NCI-H1092 (cell line): ENCODE results near the gene SNX24.
"Not testable (repeated sequence)": the region's sequence is repeated elsewhere in the genome, so short reads cannot be mapped to it uniquely, and the experiment has no call there.

Experiments used
- DNase-seq: peaks from one replicate; lab custom pipeline; 2025; lab: John Stamatoyannopoulos, UW

SNX24 gene

GRCh38 chr5:122967085-122967484 is 121.7 kb downstream of the SNX24 start:
- no peak for DNase-seq

- DNase-seq: no peak
Measured at GRCh38 chr5:122967625-122968024, 122.2 kb downstream of the SNX24 start.

GRCh38 chr5:122968056-122968455 is 122.6 kb downstream of the SNX24 start:
- DNase-seq: not testable (repeated sequence)

GRCh38 chr5:122971333-122971732 is 125.9 kb downstream of the SNX24 start:
- no peak for DNase-seq

GRCh38 chr5:122972877-122973276 is 127.5 kb downstream of the SNX24 start:
- no peak for DNase-seq

- not testable (repeated sequence) for DNase-seq
Measured at GRCh38 chr5:122973759-122974158, 128.3 kb downstream of the SNX24 start.

GRCh38 chr5:122974251-122974650 is 128.8 kb downstream of the SNX24 start:
- not testable (repeated sequence) for DNase-seq

- DNase-seq: no peak
Measured at GRCh38 chr5:122977319-122977718, 131.9 kb downstream of the SNX24 start.

- no peak for DNase-seq
Measured at GRCh38 chr5:122978068-122978467, 132.7 kb downstream of the SNX24 start.

GRCh38 chr5:122978644-122979297 is 133.4 kb downstream of the SNX24 start:
- DNase-seq: no peak

GRCh38 chr5:122981846-122982245 is 136.4 kb downstream of the SNX24 start:
- DNase-seq: no peak

- no peak for DNase-seq
Measured at GRCh38 chr5:122982376-122982775, 137.0 kb downstream of the SNX24 start.

- DNase-seq: no peak
Measured at GRCh38 chr5:122984425-122984824, 139.0 kb downstream of the SNX24 start.

GRCh38 chr5:122985006-122985700 is 139.7 kb downstream of the SNX24 start:
- DNase-seq: no peak

- no peak for DNase-seq
Measured at GRCh38 chr5:122985954-122986721, 140.7 kb downstream of the SNX24 start.

GRCh38 chr5:122996091-122996490 is 150.7 kb downstream of the SNX24 start:
- no peak for DNase-seq

- no peak for DNase-seq
Measured at GRCh38 chr5:122997294-122997693, 151.9 kb downstream of the SNX24 start.

- DNase-seq: no peak
Measured at GRCh38 chr5:122999947-123000563, 154.6 kb downstream of the SNX24 start.

- no peak for DNase-seq
Measured at GRCh38 chr5:123000731-123001130, 155.3 kb downstream of the SNX24 start.

- DNase-seq: no peak
Measured at GRCh38 chr5:123001808-123002207, 156.4 kb downstream of the SNX24 start.

GRCh38 chr5:123007182-123007581 is 161.8 kb downstream of the SNX24 start:
- DNase-seq: no peak

GRCh38 chr5:123007754-123008153 is 162.3 kb downstream of the SNX24 start:
- no peak for DNase-seq

- DNase-seq: no peak
Measured at GRCh38 chr5:123012321-123012720, 166.9 kb downstream of the SNX24 start.
